CD4-positive, alpha-beta T cell treated with Interleukin-15 for 4 hours (primary cell): ENCODE results near the gene POU2F1.

Experiments
- DNase-seq: peaks from one replicate; pipeline ENCODE4 v3.0.0-alpha.2; 2020; ENCODE audit warnings: low spot score

The POU2F1 gene

GRCh38 chr1:167272369-167272957, 51.8 kb downstream of the POU2F1 start:
- DNase-seq, result no peak

GRCh38 chr1:167273027-167273800, 52.5 kb downstream of the POU2F1 start:
- no peak for DNase-seq

- DNase-seq, result no peak
These were observed 53.4 kb downstream of the POU2F1 start for GRCh38 chr1:167274061-167274460.

GRCh38 chr1:167276969-167277368, 56.3 kb downstream of the POU2F1 start:
- no peak for DNase-seq

- DNase-seq, result no peak
These were observed 57.8 kb downstream of the POU2F1 start for GRCh38 chr1:167278497-167278896.

GRCh38 chr1:167280912-167281311, 60.2 kb downstream of the POU2F1 start:
- no peak for DNase-seq

GRCh38 chr1:167288390-167289074, 67.8 kb downstream of the POU2F1 start:
- DNase-seq, result no peak

GRCh38 chr1:167289075-167289442, 68.4 kb downstream of the POU2F1 start:
- no peak for DNase-seq

- no peak for DNase-seq
These were observed 69.3 kb downstream of the POU2F1 start for GRCh38 chr1:167289966-167290365.

GRCh38 chr1:167291539-167292185, 71.0 kb downstream of the POU2F1 start:
- no peak for DNase-seq

- DNase-seq, result no peak
These were observed 71.5 kb downstream of the POU2F1 start for GRCh38 chr1:167292216-167292615.

GRCh38 chr1:167293057-167293456, 72.4 kb downstream of the POU2F1 start:
- DNase-seq, result no peak

GRCh38 chr1:167294528-167294927, 73.8 kb downstream of the POU2F1 start:
- no peak for DNase-seq

- no peak for DNase-seq
These were observed 76.8 kb downstream of the POU2F1 start for GRCh38 chr1:167297222-167298214.

GRCh38 chr1:167298325-167298724, 77.6 kb downstream of the POU2F1 start:
- no peak for DNase-seq

GRCh38 chr1:167301355-167301754, 80.7 kb downstream of the POU2F1 start:
- no peak for DNase-seq

- no peak for DNase-seq
These were observed 83.5 kb downstream of the POU2F1 start for GRCh38 chr1:167304165-167304564.

- DNase-seq, result no peak
These were observed 84.5 kb downstream of the POU2F1 start for GRCh38 chr1:167305059-167305705.

GRCh38 chr1:167305706-167306277, 85.1 kb downstream of the POU2F1 start:
- no peak for DNase-seq

GRCh38 chr1:167310732-167311131, 90.0 kb downstream of the POU2F1 start:
- no peak for DNase-seq

GRCh38 chr1:167312871-167313270, 92.2 kb downstream of the POU2F1 start:
- DNase-seq, result no peak
